ENCODE data around the gene ATP8B4.
"Not testable (repeated sequence)": the region's sequence is repeated elsewhere in the genome, so short reads cannot be mapped to it uniquely, and the experiment has no call there.

- not testable (repeated sequence) for TF ChIP-seq POLR2A, CTCF (IDR thresholded peaks at IDR 0.05)
Observed at GRCh38 chr15:49963033-49963772, 155.8 kb downstream of the ATP8B4 start.

Data from uterus (tissue), 2 donors.